PC-9 (cell line): ENCODE data around the gene MARCHF3. TPM values are rescaled to one million over a fixed set of nuclear protein-coding genes. Genes with fewer than 3 reads are reported as not detected.
A peak's percentile ranks its signal among the peaks of the same experiment; 100 is the strongest.

Experiments
- Bru-seq: library from RNA; stranded (reverse); fragments of 400-500 nt; gene quantifications from one replicate; lab custom pipeline; 2021; lab: Mats Ljungman, UMichigan
- BruChase-seq, 2 experiments: library from RNA; stranded (reverse); fragments of 400-500 nt; gene quantifications; one replicate each; lab custom pipeline; 2021; lab: Mats Ljungman, UMichigan
- BruUV-seq: library from RNA; stranded (reverse); fragments of 400-500 nt; replicated peaks from 2 replicates; lab custom pipeline; 2021; lab: Mats Ljungman, UMichigan
- CTCF ChIA-PET: fragments of 300-600 bp; sonication (Branson Sonifier 250); formaldehyde crosslinking; loops from one replicate; lab custom pipeline; 2022; ENCODE audit warnings: antibody characterized with exemption; lab: Charles Lee
- POLR2A ChIA-PET: fragments of 300-600 bp; sonication (Branson Sonifier 250); formaldehyde crosslinking; loops from one replicate; lab custom pipeline; 2022; ENCODE audit warnings: antibody characterized with exemption; ENCODE audit not compliant: unreplicated experiment; lab: Charles Lee
- DNase-seq, 2 experiments: peaks; one replicate each; pipeline versions ENCODE4 v3.0.0 to v3.0.0-alpha.2; 2015 to 2022; ENCODE audit warnings: mixed read lengths in 1 of 2
- H2AFZ ChIP-seq: fragments of 200-600 bp; sonication (generic); 2 replicates; pipeline ENCODE4 v1.8.1; 2017; ENCODE audit warnings: antibody characterized with exemption
- H3F3A ChIP-seq: fragments of 200-600 bp; sonication (generic); 2 replicates; pipeline ENCODE4 v1.8.1; 2017; ENCODE audit warnings: antibody characterized with exemption, mild to moderate bottlenecking, low read depth; ENCODE audit not compliant: insufficient read depth
- H3K27ac ChIP-seq: fragments of 200-600 bp; sonication (generic); 2 replicates; pipeline ENCODE4 v1.6.1; 2016; ENCODE audit warnings: mixed run types
- H3K27me3 ChIP-seq: fragments of 200-600 bp; sonication (generic); 2 replicates; pipeline ENCODE4 v1.6.1; 2016; ENCODE audit warnings: low read depth, mixed run types; ENCODE audit not compliant: insufficient read depth
- H3K36me3 ChIP-seq: fragments of 200-600 bp; sonication (generic); 2 replicates; pipeline ENCODE4 v1.6.1; 2016; ENCODE audit warnings: low read depth, mixed run types
- H3K4me1 ChIP-seq: fragments of 200-600 bp; sonication (generic); replicated peaks from 2 replicates; pipeline ENCODE4 v1.6.1; 2016; ENCODE audit warnings: mixed run types; ENCODE audit not compliant: insufficient read depth
- H3K4me2 ChIP-seq: fragments of 200-600 bp; sonication (generic); 2 replicates; pipeline ENCODE4 v1.6.1; 2017; ENCODE audit warnings: mixed run types
- H3K4me3 ChIP-seq: fragments of 200-600 bp; sonication (generic); 2 replicates; pipeline ENCODE4 v1.6.1; 2016; ENCODE audit warnings: mixed run types
- H3K79me2 ChIP-seq: fragments of 200-600 bp; sonication (generic); 2 replicates; pipeline ENCODE4 v1.6.1; 2017; ENCODE audit warnings: low read depth, mixed run types
- H3K9me2 ChIP-seq: fragments of 200-600 bp; sonication (generic); 2 replicates; pipeline ENCODE4 v1.8.1; 2017; ENCODE audit warnings: mild to moderate bottlenecking; ENCODE audit not compliant: insufficient read depth
- H3K9me3 ChIP-seq: fragments of 200-600 bp; sonication (generic); 2 replicates; pipeline ENCODE4 v1.8.1; 2016; ENCODE audit warnings: low read depth; ENCODE audit not compliant: insufficient read depth
- H4K20me1 ChIP-seq: fragments of 200-600 bp; sonication (generic); 2 replicates; pipeline ENCODE4 v1.8.1; 2017; ENCODE audit not compliant: insufficient read depth
- EZH2 ChIP-seq: fragments of 200-600 bp; sonication (generic); IDR thresholded peaks from 2 replicates; pipeline ENCODE4 v1.8.0; 2017; ENCODE audit warnings: antibody characterized with exemption, low read depth
- intact Hi-C: fragments of 100-400 bp; cut with micrococcal nuclease; formaldehyde crosslinking; loops from one replicate; pipeline ENCODE4 v1.10.0; 2022; ENCODE audit not compliant: unreplicated experiment
- long read RNA-seq: library from polyadenylated mRNA; stranded (forward); transcript quantifications from one replicate; pipeline ENCODE4 v2.0.0, GENCODE V29; 2022
- total RNA-seq: library from RNA; stranded (reverse); gene quantifications from 2 replicates; pipeline ENCODE4 v1.2.3, GENCODE V29; 2021
- TF ChIP-seq, protein P1 (sequence below): fragments of 200-600 bp; sonication (generic); conservative IDR thresholded peaks from 2 replicates; pipeline ENCODE4 v1.6.1; 2017; ENCODE audit warnings: mixed run types, antibody characterized with exemption, mild to moderate bottlenecking, moderate library complexity

MARCHF3 gene
- total RNA-seq = 0.35 and 0.75 TPM in 2 replicates
- Bru-seq, nascent RNA = percentile 24 among the genes with signal in this experiment
- BruChase-seq, experiment 1, labeled RNA remaining after a 2-hour chase = percentile 23 among the genes with signal in this experiment
- BruChase-seq, experiment 2, labeled RNA remaining after a 6-hour chase = percentile 21 among the genes with signal in this experiment
- long read RNA-seq, partial matches to known transcripts = 0 of 4 reads
- long read RNA-seq, other reads (novel, unspliced or antisense) = 4 of 4 reads

DNA sequence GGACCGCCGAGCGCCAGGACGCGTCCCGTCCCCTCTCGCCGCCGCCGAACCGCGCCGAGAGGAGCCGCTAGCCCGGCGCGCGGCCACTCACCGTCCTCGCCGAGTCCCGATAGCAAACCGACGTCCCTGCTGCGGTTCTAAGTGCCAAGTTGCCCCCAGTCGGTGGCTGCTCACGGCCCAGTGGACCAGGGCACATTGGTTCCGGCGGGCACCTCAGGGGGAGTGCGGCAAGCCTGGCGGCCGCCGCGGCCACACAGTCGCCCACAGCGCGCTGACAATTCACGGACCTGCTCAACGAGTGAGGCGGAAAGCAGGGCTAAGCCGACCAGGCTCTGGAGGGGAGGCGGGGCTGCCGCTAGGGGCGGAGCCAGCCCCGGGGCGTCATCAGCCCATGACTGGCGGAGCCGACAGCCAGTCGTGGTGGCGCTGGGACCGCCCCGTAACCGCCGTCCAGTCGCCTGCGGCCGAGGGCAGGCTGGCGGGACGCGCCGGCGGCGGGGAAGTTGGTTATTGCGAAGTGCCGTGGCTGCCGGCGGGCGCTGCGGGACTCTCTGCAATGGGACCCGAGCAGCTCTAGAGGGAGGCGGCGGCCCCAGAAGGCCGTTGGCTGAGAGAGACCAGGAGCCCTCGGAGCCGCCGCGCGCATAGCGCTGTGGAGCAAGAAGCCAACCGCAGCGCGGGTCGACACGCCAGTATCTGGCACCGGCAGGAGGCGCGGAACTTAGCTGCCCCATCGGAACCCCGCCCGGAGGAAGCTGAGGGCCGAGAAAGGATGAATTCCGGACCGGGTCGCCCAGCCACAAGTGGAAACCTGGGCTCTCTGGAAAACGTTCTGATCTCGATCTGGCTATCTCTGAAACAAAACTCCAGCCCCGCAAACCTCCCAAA lies at the start of gene MARCHF3:
MARCHF3 (minus strand) TSS at position 300 of the 888 bp plus-strand sequence. CDS start 112,387 bp downstream, outside the sequence.
- Histone ChIP-seq H3F3A (no peaks in the 10 kb centered on the region), H3K4me2 (peak within 1 kb of the TSS; percentile 79), H3K4me3 (peak within 1 kb of the TSS; percentile 81), H3K27ac (no peak within 1 kb of the TSS), H2AFZ (peak within 1 kb of the TSS; percentile 95), H3K9me3 (no peaks in the 10 kb centered on the region), H3K27me3 (no peaks in the 10 kb centered on the region), H3K9me2 (no peaks in the 10 kb centered on the region), H3K36me3 (no peaks in the 10 kb centered on the region), H4K20me1 (no peaks in the 10 kb centered on the region), H3K4me1 (peaks cover 4% of the 10 kb centered on the region; the same call in 1 of the 2 replicates), H3K79me2 (no peaks in the 10 kb centered on the region)
- peak; percentile 87 to 96 for DNase-seq
- intact Hi-C loops = loop anchor here (2.0 kb wide), 1 partner anchor 42 kb away; the partner anchor contains the start of gene C5orf63
- no TSS peak for BruUV-seq
- CTCF ChIA-PET = no interaction called here
- TF ChIP-seq EZH2 = no peak
- TF ChIP-seq, protein P1, sequence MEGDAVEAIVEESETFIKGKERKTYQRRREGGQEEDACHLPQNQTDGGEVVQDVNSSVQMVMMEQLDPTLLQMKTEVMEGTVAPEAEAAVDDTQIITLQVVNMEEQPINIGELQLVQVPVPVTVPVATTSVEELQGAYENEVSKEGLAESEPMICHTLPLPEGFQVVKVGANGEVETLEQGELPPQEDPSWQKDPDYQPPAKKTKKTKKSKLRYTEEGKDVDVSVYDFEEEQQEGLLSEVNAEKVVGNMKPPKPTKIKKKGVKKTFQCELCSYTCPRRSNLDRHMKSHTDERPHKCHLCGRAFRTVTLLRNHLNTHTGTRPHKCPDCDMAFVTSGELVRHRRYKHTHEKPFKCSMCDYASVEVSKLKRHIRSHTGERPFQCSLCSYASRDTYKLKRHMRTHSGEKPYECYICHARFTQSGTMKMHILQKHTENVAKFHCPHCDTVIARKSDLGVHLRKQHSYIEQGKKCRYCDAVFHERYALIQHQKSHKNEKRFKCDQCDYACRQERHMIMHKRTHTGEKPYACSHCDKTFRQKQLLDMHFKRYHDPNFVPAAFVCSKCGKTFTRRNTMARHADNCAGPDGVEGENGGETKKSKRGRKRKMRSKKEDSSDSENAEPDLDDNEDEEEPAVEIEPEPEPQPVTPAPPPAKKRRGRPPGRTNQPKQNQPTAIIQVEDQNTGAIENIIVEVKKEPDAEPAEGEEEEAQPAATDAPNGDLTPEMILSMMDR = peak; percentile 16; the same call in 1 of the 2 replicates
- POLR2A ChIA-PET = no interaction called here

GRCh38 chr5:127079994-127080491 lies 49.7 kb upstream of the MARCHF3 start:
- Histone ChIP-seq H3F3A (peaks cover 7% of the 10 kb centered on the region; the same call in 1 of the 2 replicates), H3K9me3 (no peaks in the 10 kb centered on the region), H4K20me1 (no peaks in the 10 kb centered on the region), H3K4me2 (no peak overlapping the region), H3K4me1 (peaks cover 13% of the 10 kb centered on the region), H3K27me3 (no peaks in the 10 kb centered on the region), H3K9me2 (no peaks in the 10 kb centered on the region), H3K79me2 (no peaks in the 10 kb centered on the region), H3K27ac (no peak overlapping the region), H2AFZ (no peak overlapping the region), H3K36me3 (no peaks in the 10 kb centered on the region), H3K4me3 (no peak overlapping the region)
- BruUV-seq = no TSS peak
- intact Hi-C loops = no loop called here
- CTCF ChIA-PET = no interaction called here
- POLR2A ChIA-PET = no interaction called here
- no peak for DNase-seq
- TF ChIP-seq, protein P1 = no peak
- TF ChIP-seq EZH2 = no peak

- Histone ChIP-seq H4K20me1 (no peaks in the 10 kb centered on the region), H3K79me2 (no peaks in the 10 kb centered on the region), H3K4me1 (peaks cover 18% of the 10 kb centered on the region), H3K9me3 (no peaks in the 10 kb centered on the region; the same call in 1 of the 2 replicates), H3K9me2 (no peaks in the 10 kb centered on the region), H2AFZ (no peak overlapping the region), H3K4me3 (no peak overlapping the region), H3K27me3 (no peaks in the 10 kb centered on the region), H3K36me3 (no peaks in the 10 kb centered on the region), H3K27ac (no peak overlapping the region), H3F3A (peaks cover 7% of the 10 kb centered on the region; the same call in 1 of the 2 replicates), H3K4me2 (no peak overlapping the region)
- ChIA-PET POLR2A (no interaction called here), CTCF (no interaction called here)
- TF ChIP-seq EZH2 = no peak
- TF ChIP-seq, protein P1 = no peak
- no peak for DNase-seq
- BruUV-seq = no TSS peak
- intact Hi-C loops = no loop called here
These were observed 47.0 kb upstream of the MARCHF3 start for GRCh38 chr5:127077366-127077765.
